ENCODE results near the gene AKAP9.
A peak's percentile ranks its signal among the peaks of the same experiment; 100 is the strongest.
"Not testable (repeated sequence)": the region's sequence is repeated elsewhere in the genome, so short reads cannot be mapped to it uniquely, and the experiment has no call there.

The AKAP9 gene

DNA sequence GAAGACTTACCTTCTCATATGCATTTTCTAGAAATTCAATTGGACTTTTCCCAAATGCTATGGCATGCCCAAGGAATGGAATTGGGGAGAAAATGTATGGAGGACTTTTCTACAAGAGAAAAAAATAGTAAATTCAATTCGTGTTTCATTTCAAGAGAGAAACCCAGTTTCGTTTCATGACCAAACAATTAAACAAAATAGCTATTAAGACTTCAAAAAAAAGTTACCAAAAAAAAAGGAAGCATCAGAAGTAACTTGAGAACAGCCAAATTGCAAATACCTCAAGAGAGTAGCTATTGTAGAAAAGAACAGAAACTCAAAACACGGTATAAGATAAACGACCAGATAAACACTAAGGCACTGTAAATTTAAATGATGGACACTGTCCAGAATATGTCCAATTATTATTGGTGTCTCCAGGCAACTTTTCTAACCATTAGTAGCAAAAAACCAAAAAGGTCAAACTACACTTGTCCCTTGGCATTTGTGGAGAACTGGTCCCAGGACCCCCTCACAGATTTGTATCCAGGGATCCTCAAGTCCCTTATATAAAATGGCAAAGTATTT, 191.2 kb downstream of the AKAP9 start:
- no peak for DNase-seq
- Mint-ChIP-seq H3K4me3 (peak overlapping the region; percentile 29 to 48), H3K27me3 (no peaks in the 10 kb centered on the region), H3K36me3 (peaks cover 31 to 36% of the 10 kb centered on the region in 2 donors), H3K27ac (no peak overlapping the region), H3K4me1 (peaks cover 20 to 27% of the 10 kb centered on the region in 2 donors), H3K9me3 (peaks cover 0 to 4% of the 10 kb centered on the region in 2 donors)
- ATAC-seq (replicated peaks), result no peak

DNA sequence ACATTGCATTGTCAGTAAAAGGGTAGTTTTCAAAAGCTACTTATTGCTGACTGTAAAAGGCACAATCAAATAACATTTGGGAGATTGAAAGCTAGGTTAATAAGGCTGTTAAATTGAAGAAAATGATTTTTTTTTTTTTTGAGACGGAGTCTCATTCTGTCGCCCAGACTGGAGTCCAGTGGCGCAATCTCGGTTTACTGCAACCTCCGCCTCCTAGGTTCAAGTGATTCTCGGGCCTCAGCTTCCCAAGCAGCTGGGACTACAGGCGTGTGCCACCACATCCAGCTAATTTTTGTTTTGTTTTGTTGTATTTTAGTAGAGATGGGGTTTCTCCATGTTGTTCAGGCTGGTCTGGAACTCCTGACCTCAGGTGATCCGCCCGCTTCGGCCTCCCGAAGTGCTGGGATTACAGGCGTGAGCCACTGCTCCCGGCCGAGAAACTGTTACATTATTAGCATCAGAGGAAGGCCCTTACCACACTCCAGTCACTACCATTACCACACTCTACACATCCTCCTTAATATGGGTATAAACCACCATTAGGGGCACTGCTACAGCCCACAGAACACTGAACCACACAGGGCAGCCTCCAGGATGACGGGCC, 192.6 kb downstream of the AKAP9 start:
- ATAC-seq (replicated peaks) (peak; percentile 23 to 28), DNase-seq (no peak)
- Mint-ChIP-seq H3K27me3 (no peaks in the 10 kb centered on the region), H3K36me3 (peaks cover 27 to 33% of the 10 kb centered on the region in 2 donors), H3K27ac (peak overlapping the region; percentile 99), H3K4me1 (peaks cover 20 to 27% of the 10 kb centered on the region in 2 donors), H3K4me3 (peak overlapping the region; percentile 94 to 100), H3K9me3 (peaks cover 0 to 4% of the 10 kb centered on the region in 2 donors)

DNA sequence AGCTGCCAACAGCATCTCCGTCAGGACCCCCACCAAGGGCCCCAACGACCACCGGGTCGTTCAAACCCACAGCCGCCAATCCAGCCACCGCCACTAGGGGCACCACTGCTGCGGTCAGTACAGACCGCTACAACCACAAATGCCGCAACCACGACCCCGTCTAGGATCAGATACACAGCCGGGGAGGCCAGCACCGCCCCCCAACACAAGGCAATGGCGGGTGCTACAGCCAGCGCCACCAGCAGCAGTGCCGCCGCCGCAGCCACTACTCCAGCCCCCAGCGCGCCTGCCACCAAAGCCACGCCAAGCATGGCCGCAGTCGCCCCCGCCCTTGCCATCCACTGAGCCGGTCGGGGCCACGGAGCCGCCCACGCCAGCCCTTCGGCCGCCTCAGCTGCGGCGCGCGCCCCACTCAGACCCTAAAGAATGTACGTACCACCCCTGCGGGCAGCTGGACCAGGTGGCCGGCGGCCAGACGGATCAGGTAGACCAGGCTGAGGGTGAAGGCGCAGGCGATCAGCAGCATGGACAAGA, 193.1 kb downstream of the AKAP9 start:
- DNase-seq, result peak; percentile 63
- Mint-ChIP-seq H3K9me3 (peaks cover 0 to 7% of the 10 kb centered on the region in 2 donors), H3K27me3 (no peaks in the 10 kb centered on the region), H3K4me1 (peaks cover 20 to 27% of the 10 kb centered on the region in 2 donors), H3K36me3 (peaks cover 27 to 33% of the 10 kb centered on the region in 2 donors), H3K4me3 (peak overlapping the region; percentile 94 to 100), H3K27ac (peak overlapping the region; percentile 99)
- ATAC-seq (replicated peaks), result peak; percentile 47 to 51

DNA sequence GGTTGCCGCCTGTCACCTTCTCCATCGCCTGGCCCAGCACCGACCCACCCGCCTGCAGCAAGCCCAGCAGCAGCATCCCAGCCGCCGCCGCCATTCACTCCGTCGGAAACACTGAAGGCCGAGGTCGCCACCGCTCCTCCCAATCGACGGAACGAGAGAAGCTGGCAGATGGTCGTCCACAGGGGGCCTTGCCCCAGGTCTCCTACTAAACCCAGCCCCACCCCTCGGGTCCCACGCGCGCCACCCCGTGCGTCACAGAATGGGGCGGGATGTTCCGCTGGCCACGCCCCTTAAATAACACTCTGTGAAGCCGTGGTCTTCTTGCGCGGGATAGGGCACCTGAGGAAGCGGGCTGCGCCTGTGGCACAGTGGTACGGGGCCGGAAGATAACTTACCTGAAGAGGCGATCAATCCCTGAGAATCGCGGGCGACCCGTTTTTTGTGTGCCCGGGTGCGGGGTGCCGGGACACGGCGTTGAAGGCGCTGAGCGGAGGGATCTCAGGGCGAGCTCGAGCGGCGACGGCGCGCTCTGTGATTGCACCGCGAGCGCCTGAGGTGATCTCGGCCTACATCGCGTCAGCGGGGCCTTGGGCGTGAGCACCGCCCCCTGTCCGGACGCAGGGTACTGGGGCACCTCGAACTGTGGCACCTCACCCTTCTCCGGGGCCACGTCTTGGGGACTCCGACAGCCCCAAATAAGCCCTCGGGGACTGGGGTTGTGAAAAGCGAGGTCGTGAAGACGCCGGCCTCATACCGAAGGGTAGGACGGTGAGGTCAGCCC, 193.8 kb downstream of the AKAP9 start, which contains the start of gene CYP51A1:
Gene CYP51A1 (minus strand): TSS at position 207 of the 781 bp plus-strand sequence. CDS start 113 bp downstream, at position 94.
- H3K27me3 Mint-ChIP-seq, result no peaks in the 10 kb centered on the region
- peaks cover 20 to 27% of the 10 kb centered on the region in 2 donors for H3K4me1 Mint-ChIP-seq
- ATAC-seq (replicated peaks), result peak; percentile 90 to 92
- peak; percentile 94 for DNase-seq
- peaks cover 0 to 8% of the 10 kb centered on the region in 2 donors for H3K9me3 Mint-ChIP-seq
- peak within 1 kb of the TSS; percentile 99 for H3K27ac Mint-ChIP-seq
- H3K4me3 Mint-ChIP-seq, result peak within 1 kb of the TSS; percentile 94 to 100
- H3K36me3 Mint-ChIP-seq, result peaks cover 27 to 33% of the 10 kb centered on the region in 2 donors

DNA sequence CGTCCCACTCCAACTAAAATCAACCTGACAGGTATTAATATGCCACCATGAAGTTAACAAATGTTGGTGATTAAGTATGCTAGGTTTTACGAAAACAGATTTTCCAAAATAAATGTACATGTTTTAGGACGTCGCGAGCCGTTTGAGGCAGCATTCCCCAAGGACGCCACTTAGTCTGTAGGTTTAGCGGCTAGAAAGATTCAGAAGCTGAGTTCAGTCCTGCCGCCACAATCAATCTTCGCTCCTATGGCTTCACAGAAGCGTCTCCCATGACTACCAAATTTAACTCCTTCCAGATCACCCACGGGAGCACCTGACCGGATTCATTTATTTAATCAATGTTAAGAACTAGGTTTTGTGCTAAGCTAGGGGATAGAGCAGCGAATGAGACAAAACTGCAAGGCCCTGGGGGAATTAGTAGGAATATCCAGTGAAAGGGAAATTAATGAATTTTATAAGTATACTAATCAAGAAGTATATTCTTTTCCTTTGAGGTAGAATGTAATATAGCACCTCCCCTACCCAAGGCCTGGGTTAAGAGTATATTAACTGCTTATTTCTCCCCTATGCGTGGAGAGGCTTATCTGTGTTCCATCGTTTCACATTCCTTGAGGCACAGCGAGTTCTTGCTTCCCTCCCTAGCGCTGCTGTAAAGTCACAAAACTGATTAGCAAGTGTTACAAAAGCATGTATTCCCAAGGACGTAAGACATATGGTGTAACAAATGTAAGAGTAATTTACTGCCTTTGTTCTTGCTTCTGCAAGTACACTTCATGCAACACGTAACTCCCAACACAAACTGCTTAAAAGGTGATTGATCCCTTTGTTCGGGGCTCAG, 194.6 kb downstream of the AKAP9 start:
- DNase-seq (no peak), ATAC-seq (replicated peaks) (peak in 1 of 2 donors; percentile 10)
- Mint-ChIP-seq H3K27me3 (no peaks in the 10 kb centered on the region), H3K4me1 (peaks cover 17 to 27% of the 10 kb centered on the region in 2 donors), H3K4me3 (peak overlapping the region; percentile 94 to 100), H3K9me3 (peaks cover 0 to 8% of the 10 kb centered on the region in 2 donors), H3K36me3 (peaks cover 22 to 28% of the 10 kb centered on the region in 2 donors), H3K27ac (peak overlapping the region; percentile 99)

DNA sequence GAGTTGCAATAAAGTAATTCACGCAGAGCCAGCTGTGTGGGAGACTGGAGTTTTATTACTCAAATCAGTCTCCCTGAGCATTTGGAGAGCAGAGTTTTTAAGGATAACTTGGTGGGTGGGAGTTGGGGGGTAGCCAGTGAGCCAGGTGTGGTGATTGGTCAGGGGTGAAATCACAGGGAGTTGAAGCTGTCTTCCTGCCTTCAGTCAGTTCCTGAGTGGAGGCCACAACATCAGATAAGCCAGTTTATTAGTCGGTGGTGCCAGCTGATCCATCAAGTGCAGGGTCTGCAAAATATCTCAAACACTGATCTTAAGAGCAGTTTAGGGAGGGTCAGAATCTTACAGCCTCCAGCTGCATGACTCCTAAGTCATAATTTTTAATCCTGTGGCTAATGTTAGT, 196.9 kb downstream of the AKAP9 start:
- H3K9me3 Mint-ChIP-seq, result peaks cover 0 to 8% of the 10 kb centered on the region in 2 donors
- H3K36me3 Mint-ChIP-seq, result peaks cover 12 to 18% of the 10 kb centered on the region in 2 donors
- H3K27ac Mint-ChIP-seq, result no peak overlapping the region
- DNase-seq, result no peak
- no peak overlapping the region for H3K4me3 Mint-ChIP-seq
- peaks cover 8 to 16% of the 10 kb centered on the region in 2 donors for H3K4me1 Mint-ChIP-seq
- H3K27me3 Mint-ChIP-seq, result no peaks in the 10 kb centered on the region
- ATAC-seq (replicated peaks), result no peak

DNA sequence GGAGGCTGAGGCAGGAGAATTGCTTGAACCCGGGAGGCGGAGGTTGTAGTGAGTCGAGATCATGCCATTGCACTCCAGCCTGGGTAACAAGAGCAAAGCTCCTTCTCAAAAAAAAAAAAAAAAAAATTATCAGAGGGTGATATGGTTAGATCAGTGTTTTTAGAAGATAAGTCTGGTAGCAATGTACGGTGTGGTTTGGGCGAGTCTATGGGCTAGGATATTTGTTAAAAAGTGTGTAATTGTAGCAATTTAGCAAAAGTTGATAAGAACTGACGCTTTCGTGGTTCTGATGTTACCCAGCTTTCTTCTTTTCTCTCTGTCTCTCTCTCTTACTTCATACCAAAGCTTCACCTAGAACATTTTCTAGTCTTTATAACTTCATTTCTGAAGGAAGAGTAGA, 200.5 kb downstream of the AKAP9 start:
- Mint-ChIP-seq H3K4me1 (peaks cover 0 to under 1% of the 10 kb centered on the region in 2 donors), H3K27me3 (no peaks in the 10 kb centered on the region)

DNA sequence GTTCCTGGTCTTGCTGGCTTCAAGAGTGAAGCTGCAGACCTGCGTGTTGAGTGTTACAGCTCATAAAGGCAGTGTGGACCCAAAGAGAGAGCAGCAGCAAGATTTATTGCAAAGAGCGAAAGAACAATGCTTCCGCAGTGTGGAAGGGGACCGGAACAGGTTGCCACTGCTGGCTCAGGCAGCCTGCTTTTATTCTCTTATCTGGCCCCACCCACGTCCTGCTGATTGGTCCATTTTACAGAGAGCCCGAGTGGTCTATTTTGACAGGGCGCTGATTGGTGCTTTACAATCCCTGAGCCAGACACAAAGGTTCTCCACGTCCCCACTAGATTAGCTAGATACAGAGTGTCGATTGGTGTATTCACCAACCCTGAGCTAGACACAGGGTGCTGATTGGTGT, 202.1 kb downstream of the AKAP9 start:
- not testable (repeated sequence) for H3K27me3 Mint-ChIP-seq; H3K4me3 Mint-ChIP-seq; H3K9me3 Mint-ChIP-seq; H3K36me3 Mint-ChIP-seq; H3K4me1 Mint-ChIP-seq; DNase-seq; H3K27ac Mint-ChIP-seq; ATAC-seq (replicated peaks)

More for the DNA sequence above, 200.5 kb downstream of the AKAP9 start:
- DNase-seq (no peak), ATAC-seq (replicated peaks) (no peak)
- peaks cover 2 to 3% of the 10 kb centered on the region in 2 donors for H3K36me3 Mint-ChIP-seq
- H3K9me3 Mint-ChIP-seq, result peaks cover 0 to 4% of the 10 kb centered on the region in 2 donors
- H3K27ac Mint-ChIP-seq, result no peak overlapping the region
- H3K4me3 Mint-ChIP-seq, result no peak overlapping the region

DNA sequence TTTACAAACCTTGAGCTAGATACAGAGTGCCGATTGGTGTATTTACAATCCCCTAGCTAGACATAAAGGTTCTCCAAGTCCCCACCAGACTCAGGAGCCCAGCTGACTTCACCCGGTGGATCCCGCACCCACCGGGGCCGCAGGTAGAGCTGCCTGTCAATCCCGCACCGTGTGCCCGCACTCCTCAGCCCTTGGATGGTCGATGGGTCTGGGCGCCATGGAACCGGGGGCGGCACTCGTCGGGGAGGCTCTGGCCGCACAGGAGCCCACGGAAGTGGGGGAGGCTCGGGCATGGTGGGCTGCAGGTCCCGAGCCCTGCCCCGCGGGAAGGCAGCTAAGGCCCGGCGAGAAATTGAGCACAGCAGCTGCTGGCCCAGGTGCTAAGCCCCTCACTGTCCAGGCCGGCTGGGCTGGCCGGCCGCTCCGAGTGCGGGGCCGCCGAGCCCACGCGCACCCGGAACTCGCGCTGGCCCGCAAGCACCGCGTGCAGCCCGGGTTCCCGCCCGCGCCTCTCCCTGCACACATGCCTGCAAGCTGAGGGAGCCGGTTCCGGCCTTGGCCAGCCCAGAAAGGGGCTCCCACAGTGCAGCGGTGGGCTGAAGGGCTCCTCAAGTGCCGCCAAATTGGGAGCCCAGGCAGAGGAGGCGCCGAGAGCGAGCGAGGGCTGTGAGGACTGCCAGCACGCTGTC, 202.7 kb downstream of the AKAP9 start:
- H3K4me3 Mint-ChIP-seq; H3K27ac Mint-ChIP-seq; H3K4me1 Mint-ChIP-seq; H3K36me3 Mint-ChIP-seq; H3K27me3 Mint-ChIP-seq; H3K9me3 Mint-ChIP-seq; ATAC-seq (replicated peaks); DNase-seq: not testable (repeated sequence)

DNA sequence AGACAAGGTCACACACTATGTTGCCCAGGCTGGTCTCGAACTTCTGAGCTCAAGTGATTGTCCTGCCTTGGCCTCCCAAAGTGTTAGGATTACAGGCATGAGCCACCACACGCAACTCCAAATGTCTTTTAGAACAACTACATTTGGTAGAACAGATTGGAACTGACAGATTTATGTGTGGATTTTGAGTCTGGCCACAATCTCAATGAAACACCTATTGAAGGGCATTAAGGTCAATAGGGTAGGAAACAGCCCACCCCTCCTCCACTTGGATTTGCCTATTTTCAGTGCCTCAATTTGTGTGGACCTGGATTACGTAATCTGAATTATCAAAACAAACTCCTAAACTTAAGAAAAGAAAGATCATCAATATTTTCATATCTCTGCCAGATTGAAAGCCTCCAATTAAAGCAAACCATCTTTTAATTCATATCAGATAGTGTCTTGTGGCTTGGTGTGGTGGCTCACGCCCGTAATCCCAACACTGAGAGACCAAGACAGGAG, 209.1 kb downstream of the AKAP9 start:
- Mint-ChIP-seq H3K4me3 (no peak overlapping the region), H3K9me3 (no peaks in the 10 kb centered on the region), H3K27me3 (peaks cover 1 to 2% of the 10 kb centered on the region in 2 donors), H3K36me3 (no peaks in the 10 kb centered on the region), H3K27ac (no peak overlapping the region), H3K4me1 (no peaks in the 10 kb centered on the region)
- ATAC-seq (replicated peaks) (no peak), DNase-seq (no peak)

DNA sequence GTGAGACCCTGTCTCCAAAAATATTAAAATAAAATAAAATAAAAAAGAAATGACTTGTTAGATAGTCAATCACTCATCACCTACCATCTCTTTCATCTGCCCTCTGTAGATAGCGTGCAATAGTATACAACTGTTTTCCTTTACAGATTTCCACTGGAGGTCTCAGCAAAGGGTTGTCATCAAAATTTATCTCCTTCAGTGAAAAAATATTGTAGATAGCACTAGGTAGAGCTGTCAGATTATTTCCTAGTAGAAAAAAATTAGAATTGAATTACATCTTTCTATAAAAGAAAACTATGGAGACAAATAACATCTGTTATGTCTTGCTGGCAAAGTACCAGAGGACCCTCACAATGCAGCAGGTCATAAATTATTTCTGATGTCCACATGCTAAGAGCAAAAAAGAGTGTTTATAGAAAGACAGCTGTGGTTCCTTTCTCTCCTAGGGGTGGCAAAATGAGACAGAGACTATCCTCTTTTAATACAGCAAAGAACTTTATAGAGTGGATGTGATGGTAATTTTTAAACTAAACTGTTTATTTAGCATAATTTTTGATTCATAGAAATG, 209.9 kb downstream of the AKAP9 start:
- ATAC-seq (replicated peaks) (no peak), DNase-seq (no peak)
- peaks cover 4% of the 10 kb centered on the region in 2 donors for H3K27me3 Mint-ChIP-seq
- H3K9me3 Mint-ChIP-seq, result no peaks in the 10 kb centered on the region
- H3K27ac Mint-ChIP-seq, result no peak overlapping the region
- no peak overlapping the region for H3K4me3 Mint-ChIP-seq
- H3K4me1 Mint-ChIP-seq, result no peaks in the 10 kb centered on the region
- no peaks in the 10 kb centered on the region for H3K36me3 Mint-ChIP-seq

DNA sequence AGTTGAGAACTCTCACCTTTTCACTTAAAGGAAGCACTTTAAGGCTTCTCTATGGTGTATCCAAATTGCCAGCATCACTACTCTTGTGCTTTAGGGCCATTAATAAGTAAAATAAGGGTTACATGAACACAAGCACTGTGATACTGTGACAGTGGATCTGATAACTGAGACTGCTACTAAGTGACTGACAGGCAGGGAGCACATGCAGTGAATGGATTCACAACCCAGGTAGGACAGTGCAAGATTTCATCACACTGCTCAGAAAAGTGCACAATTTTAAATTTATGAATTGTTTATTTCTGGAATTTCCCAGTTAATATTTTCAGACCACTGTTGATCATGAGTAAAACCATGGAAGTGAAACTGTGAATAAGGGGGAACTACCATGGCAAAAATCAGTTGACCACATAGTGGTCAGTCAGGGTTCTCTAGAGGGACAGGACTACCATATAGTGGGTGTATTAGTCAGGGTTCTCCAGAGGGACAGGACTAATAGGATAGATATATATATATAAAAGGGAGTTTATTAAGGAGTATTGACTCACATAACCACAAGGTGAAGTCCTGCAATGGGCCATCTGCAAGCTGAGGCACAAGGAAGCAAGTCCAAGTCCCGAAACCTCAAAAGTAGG, 214.6 kb downstream of the AKAP9 start:
- ATAC-seq (replicated peaks) (peak; percentile 27 to 43), DNase-seq (no peak)
- Mint-ChIP-seq H3K4me1 (no peaks in the 10 kb centered on the region), H3K4me3 (no peak overlapping the region), H3K27ac (no peak overlapping the region), H3K9me3 (no peaks in the 10 kb centered on the region), H3K27me3 (peaks cover 4% of the 10 kb centered on the region in 2 donors), H3K36me3 (no peaks in the 10 kb centered on the region)

All from stimulated activated naive B cell treated with anti-CD40 and anti-IgM and Interleukin-4, amounts not matched to agents 10 μg/mL and 1 μg/mL and 100 μg/mL, for 72 hours (primary cell).